HG02678 (cell line): ENCODE data around the gene BCKDHB.
"Not testable (repeated sequence)": the region's sequence is repeated elsewhere in the genome, so short reads cannot be mapped to it uniquely, and the experiment has no call there.

Experiments
- ATAC-seq: cut with Tn5 transposase; IDR thresholded peaks from one replicate; pipeline ENCODE4 v1.9.1; 2021; ENCODE audit warnings: mild to moderate bottlenecking, moderate library complexity; ENCODE audit not compliant: unreplicated experiment

Gene BCKDHB

DNA sequence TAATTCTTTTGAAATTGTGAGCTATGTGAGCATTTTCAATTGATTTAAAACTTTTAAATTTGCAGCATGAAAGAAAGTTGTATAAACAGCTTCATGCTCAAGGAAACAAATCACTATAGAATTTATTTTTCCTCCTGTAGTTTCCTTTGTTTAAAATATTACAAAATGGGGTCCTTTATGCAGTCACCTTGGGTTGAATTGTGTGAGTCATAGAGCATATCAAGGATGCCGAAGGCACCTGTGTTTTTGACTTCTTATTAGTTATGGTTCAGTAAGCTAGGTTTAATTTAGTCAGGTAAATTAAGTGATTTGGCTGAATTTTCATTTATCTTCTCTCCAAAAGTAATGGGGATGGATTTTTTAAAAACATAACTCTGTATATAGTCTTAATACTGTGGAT lies 96.8 kb downstream of the BCKDHB start:
- no peak for ATAC-seq

- ATAC-seq = no peak
Measured at GRCh38 chr6:80205404-80205803, 98.9 kb downstream of the BCKDHB start.

GRCh38 chr6:80206758-80207157 lies 100.3 kb downstream of the BCKDHB start:
- ATAC-seq = no peak

DNA sequence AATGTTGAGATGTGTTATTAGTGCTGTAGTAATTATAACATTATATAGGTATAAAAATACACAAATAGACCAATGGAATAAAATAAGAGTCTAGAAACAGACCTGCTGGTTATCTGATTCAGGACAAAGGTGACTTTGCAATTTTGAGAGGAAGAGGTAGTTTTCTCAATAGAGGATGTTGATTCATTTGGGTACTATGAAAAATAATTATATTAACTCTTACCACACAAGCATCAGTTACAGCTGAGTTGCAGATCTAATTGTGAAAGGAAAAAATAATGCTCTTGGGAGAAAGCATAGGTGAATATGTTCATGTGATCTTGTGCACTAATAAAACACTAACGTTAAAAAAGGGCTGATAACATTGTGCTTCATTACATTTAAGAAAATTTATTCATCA lies 103.0 kb downstream of the BCKDHB start:
- ATAC-seq = no peak

GRCh38 chr6:80210618-80211017 lies 104.1 kb downstream of the BCKDHB start:
- peak; percentile 51 for ATAC-seq

DNA sequence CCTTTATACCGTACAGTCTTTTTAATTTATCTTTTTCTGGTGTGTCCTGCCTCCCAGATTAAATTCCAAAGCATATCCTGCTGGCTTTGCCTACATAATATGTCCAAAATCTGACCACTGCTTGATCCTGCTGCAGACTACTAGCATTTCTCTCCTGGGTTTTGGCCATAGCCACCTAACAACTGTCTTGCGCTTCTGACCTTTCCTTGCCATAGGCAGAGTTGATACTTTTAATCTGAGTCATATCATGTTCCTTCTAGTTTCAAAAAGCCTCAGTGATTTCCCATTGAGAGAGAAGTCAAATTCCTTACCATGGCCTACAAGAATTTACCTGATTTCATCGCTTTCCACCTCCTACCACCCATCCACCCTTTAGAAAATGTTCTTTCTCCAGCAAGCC lies 104.8 kb downstream of the BCKDHB start:
- ATAC-seq = no peak

GRCh38 chr6:80211890-80212289 lies 105.4 kb downstream of the BCKDHB start:
- ATAC-seq = not testable (repeated sequence)

DNA sequence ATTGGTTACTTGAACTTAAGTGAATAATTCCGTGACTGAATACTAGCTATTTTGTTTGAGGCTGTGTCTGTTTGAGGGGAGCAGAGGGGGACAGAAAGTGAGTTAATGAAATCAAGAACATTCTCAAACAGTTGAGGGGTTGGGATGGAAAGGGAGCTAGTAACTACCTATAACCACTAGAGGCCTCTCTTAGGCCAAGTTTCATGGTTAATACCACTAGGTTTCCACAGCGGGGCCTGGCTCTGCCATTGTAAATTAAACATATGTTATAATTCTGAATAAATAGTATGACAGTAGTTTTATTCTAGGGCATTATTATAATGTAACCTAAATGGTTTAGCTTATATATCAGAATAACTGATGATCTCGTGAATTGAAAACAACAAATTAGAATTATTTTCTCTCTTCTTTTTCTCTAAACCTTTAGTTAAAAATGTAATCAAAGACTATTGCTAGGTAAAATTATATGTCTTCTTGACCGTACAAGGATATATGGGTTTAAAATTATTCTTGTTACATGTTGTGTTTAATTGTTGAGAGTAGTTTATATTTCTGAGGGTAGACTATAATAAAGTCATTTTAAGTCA lies 108.1 kb downstream of the BCKDHB start:
- peak; percentile 79 for ATAC-seq

- no peak for ATAC-seq
Measured at GRCh38 chr6:80215063-80215462, 108.6 kb downstream of the BCKDHB start.

DNA sequence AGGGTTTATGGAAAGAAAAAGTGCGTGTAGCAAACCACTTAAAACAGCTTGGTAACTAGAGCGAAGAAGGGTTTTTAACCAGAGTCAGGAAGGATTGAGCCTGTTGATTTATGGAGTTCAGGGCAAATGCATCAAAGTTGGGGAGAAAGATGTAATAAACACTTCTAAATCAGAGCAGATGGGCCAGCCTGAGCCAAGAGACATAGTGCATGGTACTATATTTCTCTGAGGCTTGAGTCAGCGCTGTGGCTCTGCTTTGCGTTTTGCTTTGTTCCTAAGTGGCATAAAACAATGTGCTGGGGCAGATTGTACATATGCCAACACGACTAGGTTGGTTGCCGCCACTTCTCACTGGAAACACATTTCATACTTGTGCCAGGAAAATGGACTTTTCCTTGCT lies 111.3 kb downstream of the BCKDHB start:
- ATAC-seq = no peak

DNA sequence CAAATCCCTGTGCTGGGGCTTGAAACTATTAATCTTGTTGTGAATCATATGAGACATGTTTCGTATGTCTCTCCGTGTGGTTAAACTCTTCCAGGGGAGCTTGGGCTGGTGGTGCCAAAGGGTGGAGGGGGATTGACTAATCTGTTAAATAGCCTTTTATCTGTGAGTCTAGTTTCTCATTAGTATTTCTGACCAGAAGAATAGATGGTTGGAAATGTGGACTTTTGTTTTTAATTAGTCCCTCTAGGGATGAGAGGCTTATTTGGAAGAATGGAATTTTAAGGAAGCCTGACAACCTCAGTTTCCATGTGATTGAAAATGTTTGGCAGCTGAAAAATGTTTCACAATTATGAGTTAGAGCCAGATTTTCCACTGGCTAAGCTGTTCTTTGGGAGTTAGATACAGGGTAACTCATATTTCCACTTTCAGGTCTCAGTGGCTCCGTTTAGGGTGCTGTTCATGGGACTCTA lies 117.3 kb downstream of the BCKDHB start:
- ATAC-seq = no peak

GRCh38 chr6:80226151-80226550 lies 119.7 kb downstream of the BCKDHB start:
- no peak for ATAC-seq

DNA sequence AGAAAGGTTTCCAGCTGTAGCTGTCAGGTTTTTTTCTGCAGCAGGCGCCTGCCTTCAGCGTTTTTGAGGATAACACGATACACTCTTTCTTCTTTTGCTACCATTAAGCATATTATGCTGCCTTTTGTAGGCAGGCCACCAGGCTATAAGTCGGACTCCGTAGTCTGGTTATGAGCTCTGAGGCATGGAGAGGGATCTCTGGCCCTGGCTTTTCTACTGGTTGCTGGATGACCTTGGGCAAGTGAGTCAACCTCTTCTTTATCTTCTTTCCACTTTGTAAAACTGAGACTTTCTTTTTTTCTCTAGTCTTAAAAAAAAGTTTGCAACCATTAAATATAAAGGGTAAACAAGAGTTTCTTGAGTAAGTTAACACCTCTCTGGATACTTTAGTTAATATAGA lies 120.2 kb downstream of the BCKDHB start:
- no peak for ATAC-seq

DNA sequence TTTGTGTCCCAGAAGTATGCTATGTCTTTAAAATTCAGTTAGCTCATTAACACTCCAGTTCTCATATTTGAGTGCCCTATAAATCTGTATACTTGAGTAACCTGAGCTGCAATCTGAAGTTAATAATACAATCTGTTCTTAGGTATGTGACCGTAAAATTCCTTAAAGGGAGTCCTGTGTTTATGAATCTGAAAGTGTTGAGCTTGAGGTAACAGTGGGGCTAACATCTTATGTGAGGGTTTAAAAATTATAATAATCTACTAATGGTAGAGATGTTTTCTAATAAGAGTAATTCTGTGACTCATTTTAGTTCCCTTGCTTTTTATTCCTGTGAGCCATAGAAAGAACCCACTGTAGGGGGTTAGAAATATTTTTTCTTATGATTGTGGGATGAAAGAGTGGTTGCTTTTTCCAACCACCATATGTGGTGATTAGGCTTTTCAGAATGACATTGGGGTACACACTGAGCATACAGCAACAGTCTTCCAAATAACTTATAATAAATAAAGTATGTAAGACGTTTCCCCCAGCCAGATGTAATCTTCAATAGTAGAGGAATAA lies 121.2 kb downstream of the BCKDHB start:
- ATAC-seq = no peak

- ATAC-seq = no peak
Measured at GRCh38 chr6:80233262-80233661, 126.8 kb downstream of the BCKDHB start.

DNA sequence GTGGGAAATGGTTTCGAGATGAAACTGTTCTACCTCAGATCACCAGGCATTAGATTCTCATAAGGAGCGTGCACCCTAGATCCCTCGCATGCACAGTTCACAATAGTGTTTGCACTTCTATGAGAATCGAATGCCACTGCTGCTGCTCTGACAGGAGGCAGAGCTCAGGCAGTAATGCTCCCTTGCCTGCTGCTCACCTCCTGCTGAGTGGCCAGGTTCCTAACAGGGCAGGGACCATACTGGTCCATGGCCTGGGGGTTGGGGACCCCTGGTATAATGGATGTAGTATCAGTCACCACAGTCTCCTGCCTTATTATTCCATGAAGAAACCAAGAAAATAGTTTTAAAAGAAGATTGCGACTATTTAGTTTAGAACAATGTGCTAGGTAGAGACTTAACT lies 127.5 kb downstream of the BCKDHB start:
- no peak for ATAC-seq

DNA sequence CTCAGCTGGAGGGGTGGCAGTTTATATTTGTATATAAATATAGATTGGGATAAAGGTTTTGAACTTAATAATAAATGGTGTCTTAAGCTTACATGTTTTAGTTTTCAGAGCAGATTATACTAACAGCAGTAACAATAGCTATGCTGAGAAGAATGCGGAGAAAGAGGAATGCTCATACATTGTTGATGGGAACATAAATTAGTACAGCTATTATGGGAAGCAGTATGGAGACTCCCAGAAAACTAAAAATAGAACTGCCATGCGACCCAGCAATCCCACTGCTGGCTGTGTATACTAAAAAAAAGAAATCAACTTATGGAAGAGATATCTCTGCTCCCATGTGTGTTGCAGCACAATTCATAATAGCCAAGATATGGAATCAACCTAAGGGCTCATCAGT lies 127.9 kb downstream of the BCKDHB start:
- no peak for ATAC-seq

- ATAC-seq = no peak
Measured at GRCh38 chr6:80234908-80235307, 128.4 kb downstream of the BCKDHB start.

GRCh38 chr6:80235647-80236046 lies 129.2 kb downstream of the BCKDHB start:
- no peak for ATAC-seq

DNA sequence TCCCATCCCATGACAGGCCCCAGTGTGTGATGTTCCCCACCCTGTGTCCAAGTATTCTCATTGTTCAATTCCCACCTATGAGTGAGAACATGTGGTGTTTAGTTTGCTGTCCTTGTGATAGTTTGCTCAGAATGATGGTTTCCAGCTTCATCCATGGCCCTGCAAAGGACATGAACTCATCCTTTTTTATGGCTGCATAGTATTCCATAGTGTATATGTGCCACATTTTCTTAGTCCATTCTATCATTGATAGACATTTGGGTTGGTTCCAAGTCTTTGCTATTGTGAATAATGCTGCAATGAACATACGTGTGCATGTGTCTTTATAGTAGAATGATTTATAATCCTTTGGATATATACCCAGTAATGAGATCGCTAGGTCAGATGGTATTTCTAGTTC lies 132.3 kb downstream of the BCKDHB start:
- not testable (repeated sequence) for ATAC-seq

DNA sequence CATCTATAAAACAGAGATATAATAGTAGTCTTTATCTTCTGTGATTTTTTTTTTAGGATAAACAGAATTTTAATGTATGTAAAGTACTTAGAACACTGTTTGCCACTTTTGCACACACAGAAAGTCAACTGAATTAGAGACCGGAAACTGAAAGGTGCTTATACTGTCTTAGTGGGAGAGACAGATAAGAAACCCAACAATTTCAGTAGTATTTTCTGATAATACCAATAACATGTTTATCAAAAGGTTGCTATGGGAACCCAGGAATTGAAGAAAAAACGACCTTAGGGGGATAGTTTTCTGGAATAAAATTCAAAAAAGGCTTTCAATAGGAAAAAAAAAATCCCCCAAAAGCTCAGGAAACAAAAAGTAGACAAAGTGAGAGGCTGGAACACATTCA lies 138.6 kb downstream of the BCKDHB start:
- no peak for ATAC-seq

- ATAC-seq = no peak
Measured at GRCh38 chr6:80249897-80250296, 143.4 kb downstream of the BCKDHB start.

DNA sequence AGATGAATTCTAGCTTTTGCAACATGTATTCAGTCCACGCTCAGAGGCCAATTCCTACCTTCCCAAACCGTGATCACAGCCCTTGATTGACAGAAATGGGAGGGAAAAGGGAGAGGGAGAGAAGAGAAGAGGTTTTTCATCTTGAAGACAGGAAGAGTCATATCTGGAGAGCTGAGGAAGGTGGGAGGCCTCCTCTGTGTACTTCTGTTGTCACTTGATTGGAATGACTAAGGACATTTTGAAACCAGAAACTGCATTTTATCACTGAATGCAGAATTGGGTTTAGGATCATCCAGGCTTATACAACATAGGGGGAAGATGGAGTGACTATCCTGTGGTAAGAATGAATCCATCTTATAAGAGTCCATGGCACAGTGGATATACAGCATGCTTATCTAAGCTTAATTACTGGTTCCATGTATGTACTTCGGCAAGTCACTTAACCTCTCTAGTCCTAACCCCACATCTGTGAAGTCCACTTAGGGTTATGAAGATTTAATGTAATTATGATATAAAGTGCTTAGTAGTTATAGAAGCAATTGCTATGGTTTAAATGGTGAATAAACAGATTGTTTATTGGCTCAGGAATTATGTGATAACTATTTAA lies 144.0 kb downstream of the BCKDHB start:
- no peak for ATAC-seq
